ENCODE results near the gene PRR22.

Gene PRR22

DNA sequence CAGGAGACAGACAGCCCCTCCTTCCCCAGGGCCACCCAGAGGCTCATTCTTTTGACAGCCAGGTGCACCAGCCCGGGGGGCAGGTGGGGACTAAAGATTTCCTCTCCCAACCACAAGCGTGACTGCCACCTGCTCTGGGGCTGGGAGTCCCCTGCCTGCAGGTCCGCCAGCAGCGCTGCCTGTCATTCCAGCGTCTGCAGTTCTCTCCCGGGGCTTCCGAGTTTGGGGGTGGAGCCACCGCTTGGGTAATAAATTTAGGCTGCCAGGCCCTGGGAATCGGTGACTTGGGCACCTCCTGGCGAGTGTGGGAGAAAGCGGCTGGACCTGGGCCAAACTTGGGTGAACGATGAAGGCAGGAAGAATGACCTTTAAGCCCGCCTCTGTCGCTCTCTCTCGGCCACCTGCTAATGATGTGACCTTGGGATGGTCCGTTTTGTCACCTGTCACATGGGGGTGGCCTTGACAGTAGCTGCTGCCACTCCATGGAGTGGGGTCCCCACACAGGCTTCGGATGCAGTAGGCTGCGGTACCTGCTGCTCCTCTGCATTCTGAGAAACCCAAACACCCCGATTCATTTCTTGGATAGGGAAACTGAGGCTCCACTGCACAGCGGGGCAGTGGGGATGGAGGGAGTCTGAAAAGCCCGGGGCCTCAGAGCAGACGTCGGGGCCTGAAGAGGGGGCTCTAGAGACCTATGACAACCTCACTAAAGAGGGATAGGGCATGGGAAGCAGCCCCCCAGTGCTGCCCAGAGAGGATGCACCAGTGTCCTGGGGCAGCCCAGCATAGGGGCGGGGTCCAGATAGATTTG is 42.2 kb upstream of the PRR22 start:
- FAIRE-seq (no peak), DNase-seq (ENCODE audit: insufficient read length, low spot score) (no peak)
- no peak for TF ChIP-seq PAX5 (IDR thresholded peaks at IDR 0.05; ENCODE audit: insufficient read depth, low read length, severe bottlenecking)
- TF ChIP-seq POLR2AphosphoS5 (IDR thresholded peaks at IDR 0.05; ENCODE audit: low read depth, low read length) = no peak
- TF ChIP-seq POU2F2 (IDR thresholded peaks at IDR 0.05; ENCODE audit: low read depth, low read length) = no peak
- TF ChIP-seq SPI1 (IDR thresholded peaks at IDR 0.05; ENCODE audit: low read depth, low read length) = no peak
- TF ChIP-seq TAF1 (IDR thresholded peaks at IDR 0.05; ENCODE audit: low read depth, low read length) = no peak
- TF ChIP-seq POLR2A (IDR thresholded peaks at IDR 0.05; ENCODE audit: low read depth, low read length) = no peak

GRCh38 chr19:5825178-5825577 is 40.6 kb upstream of the PRR22 start:
- no peak for TF ChIP-seq POLR2AphosphoS5 (IDR thresholded peaks at IDR 0.05; ENCODE audit: low read depth, low read length)
- no peak for DNase-seq (ENCODE audit: insufficient read length, low spot score)
- FAIRE-seq = no peak

DNA sequence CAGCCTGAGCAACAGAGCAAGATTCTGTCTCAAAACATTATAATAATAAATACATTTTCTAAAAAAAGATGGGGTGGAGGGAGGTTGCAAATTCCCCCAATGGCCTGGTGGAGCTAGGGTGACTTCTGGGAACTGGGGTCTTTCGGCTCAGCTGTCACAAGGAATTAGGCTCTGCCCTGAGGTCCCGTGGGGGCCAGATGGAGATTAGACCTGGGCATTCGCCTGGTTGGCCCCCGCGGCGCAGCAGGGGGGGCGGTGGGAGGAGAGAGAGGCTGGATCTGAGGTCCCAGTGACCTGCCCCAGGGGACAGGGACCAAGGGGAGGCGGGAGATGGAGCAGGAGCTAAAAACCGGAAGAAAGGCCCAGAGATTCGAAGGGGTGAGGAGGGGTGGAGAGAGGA is 40.2 kb upstream of the PRR22 start:
- no peak for DNase-seq (ENCODE audit: insufficient read length, low spot score)
- TF ChIP-seq PAX5 (IDR thresholded peaks at IDR 0.05; ENCODE audit: insufficient read depth, low read length, severe bottlenecking) = no peak
- TF ChIP-seq POLR2A (IDR thresholded peaks at IDR 0.05; ENCODE audit: low read depth, low read length) = no peak
- no peak for TF ChIP-seq SPI1 (IDR thresholded peaks at IDR 0.05; ENCODE audit: low read depth, low read length)
- no peak for TF ChIP-seq POLR2AphosphoS5 (IDR thresholded peaks at IDR 0.05; ENCODE audit: low read depth, low read length)
- no peak for TF ChIP-seq TAF1 (IDR thresholded peaks at IDR 0.05; ENCODE audit: low read depth, low read length)
- no peak for TF ChIP-seq POU2F2 (IDR thresholded peaks at IDR 0.05; ENCODE audit: low read depth, low read length)
- no peak for FAIRE-seq

GRCh38 chr19:5823579-5824281 is 39.2 kb upstream of the PRR22 start:
- FAIRE-seq (no peak), DNase-seq (ENCODE audit: insufficient read length, low spot score) (no peak)
- no peak for TF ChIP-seq POLR2A (IDR thresholded peaks at IDR 0.05; ENCODE audit: low read depth, low read length)
- no peak for TF ChIP-seq TAF1 (IDR thresholded peaks at IDR 0.05; ENCODE audit: low read depth, low read length)
- no peak for TF ChIP-seq PAX5 (IDR thresholded peaks at IDR 0.05; ENCODE audit: insufficient read depth, low read length, severe bottlenecking)
- TF ChIP-seq POLR2AphosphoS5 (IDR thresholded peaks at IDR 0.05; ENCODE audit: low read depth, low read length) = no peak
- TF ChIP-seq POU2F2 (IDR thresholded peaks at IDR 0.05; ENCODE audit: low read depth, low read length) = no peak
- no peak for TF ChIP-seq SPI1 (IDR thresholded peaks at IDR 0.05; ENCODE audit: low read depth, low read length)

DNA sequence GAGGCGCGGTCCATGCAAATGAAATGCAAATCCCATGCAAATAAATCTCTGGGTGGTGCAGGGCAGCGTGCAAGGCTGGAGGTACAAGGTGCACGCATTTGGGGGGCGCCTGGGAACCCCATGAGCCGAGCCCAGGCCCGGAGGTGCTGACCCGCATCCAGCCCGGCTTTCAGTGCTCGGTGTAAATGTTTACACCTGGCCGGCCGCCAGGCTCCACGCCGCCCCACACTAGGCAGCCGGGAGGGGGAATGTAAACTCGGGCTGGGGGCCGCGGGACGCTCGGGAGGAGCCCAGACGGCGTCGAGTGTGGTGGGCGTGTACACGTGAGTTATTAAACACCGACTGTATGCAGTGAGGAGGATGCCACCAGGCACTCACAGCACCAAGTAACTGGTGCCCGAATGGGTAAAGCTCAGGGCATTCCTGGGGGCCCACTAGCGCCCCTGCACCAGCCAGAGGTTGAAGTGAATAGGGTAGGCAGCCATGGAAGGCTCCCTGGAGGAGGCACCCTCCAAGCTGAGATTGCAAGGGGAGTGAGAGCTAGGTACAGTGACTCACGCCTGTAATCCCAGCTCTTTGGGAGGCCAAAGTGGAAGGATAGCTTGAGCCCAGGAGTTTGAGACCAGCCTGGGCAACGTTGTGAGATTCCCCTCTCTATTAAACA is 37.8 kb upstream of the PRR22 start:
- no peak for TF ChIP-seq POLR2A (IDR thresholded peaks at IDR 0.05; ENCODE audit: low read depth, low read length)
- TF ChIP-seq POLR2AphosphoS5 (IDR thresholded peaks at IDR 0.05; ENCODE audit: low read depth, low read length) = no peak
- no peak for TF ChIP-seq POU2F2 (IDR thresholded peaks at IDR 0.05; ENCODE audit: low read depth, low read length)
- no peak for TF ChIP-seq TAF1 (IDR thresholded peaks at IDR 0.05; ENCODE audit: low read depth, low read length)
- TF ChIP-seq SPI1 (IDR thresholded peaks at IDR 0.05; ENCODE audit: low read depth, low read length) = no peak
- TF ChIP-seq PAX5 (IDR thresholded peaks at IDR 0.05; ENCODE audit: insufficient read depth, low read length, severe bottlenecking) = no peak
- no peak for FAIRE-seq
- no peak for DNase-seq (ENCODE audit: insufficient read length, low spot score)

GRCh38 chr19:5821521-5822180 is 37.1 kb upstream of the PRR22 start:
- TF ChIP-seq POLR2AphosphoS5 (IDR thresholded peaks at IDR 0.05; ENCODE audit: low read depth, low read length) (no peak), SPI1 (IDR thresholded peaks at IDR 0.05; ENCODE audit: low read depth, low read length) (no peak), POLR2A (IDR thresholded peaks at IDR 0.05; ENCODE audit: low read depth, low read length) (no peak), PAX5 (IDR thresholded peaks at IDR 0.05; ENCODE audit: insufficient read depth, low read length, severe bottlenecking) (no peak), TAF1 (IDR thresholded peaks at IDR 0.05; ENCODE audit: low read depth, low read length) (no peak), POU2F2 (IDR thresholded peaks at IDR 0.05; ENCODE audit: low read depth, low read length) (no peak)
- no peak for FAIRE-seq
- DNase-seq (ENCODE audit: insufficient read length, low spot score) = no peak

DNA sequence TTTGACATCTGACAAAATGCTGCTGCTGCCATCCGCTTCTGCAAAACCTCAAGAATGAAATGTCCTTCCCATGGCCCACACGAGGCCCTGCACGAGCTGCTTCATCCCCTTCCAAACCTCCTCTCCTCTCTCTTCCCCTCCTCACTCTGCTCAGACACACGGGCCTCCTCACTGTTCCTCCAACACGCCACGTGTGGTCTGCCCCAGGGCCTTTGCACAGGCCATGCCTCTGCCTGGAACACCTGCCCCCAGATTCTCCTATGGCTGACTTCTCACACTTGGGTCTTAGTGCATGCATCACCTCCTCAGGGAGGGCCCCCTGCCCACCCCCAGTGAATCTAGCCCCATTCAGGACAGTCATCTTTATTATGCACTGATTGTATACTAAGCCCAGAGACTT is 36.2 kb upstream of the PRR22 start:
- TF ChIP-seq POLR2A (IDR thresholded peaks at IDR 0.05; ENCODE audit: low read depth, low read length) (no peak), PAX5 (IDR thresholded peaks at IDR 0.05; ENCODE audit: insufficient read depth, low read length, severe bottlenecking) (no peak), POLR2AphosphoS5 (IDR thresholded peaks at IDR 0.05; ENCODE audit: low read depth, low read length) (no peak), SPI1 (IDR thresholded peaks at IDR 0.05; ENCODE audit: low read depth, low read length) (no peak), TAF1 (IDR thresholded peaks at IDR 0.05; ENCODE audit: low read depth, low read length) (no peak), POU2F2 (IDR thresholded peaks at IDR 0.05; ENCODE audit: low read depth, low read length) (no peak)
- FAIRE-seq (no peak), DNase-seq (ENCODE audit: insufficient read length, low spot score) (no peak)

DNA sequence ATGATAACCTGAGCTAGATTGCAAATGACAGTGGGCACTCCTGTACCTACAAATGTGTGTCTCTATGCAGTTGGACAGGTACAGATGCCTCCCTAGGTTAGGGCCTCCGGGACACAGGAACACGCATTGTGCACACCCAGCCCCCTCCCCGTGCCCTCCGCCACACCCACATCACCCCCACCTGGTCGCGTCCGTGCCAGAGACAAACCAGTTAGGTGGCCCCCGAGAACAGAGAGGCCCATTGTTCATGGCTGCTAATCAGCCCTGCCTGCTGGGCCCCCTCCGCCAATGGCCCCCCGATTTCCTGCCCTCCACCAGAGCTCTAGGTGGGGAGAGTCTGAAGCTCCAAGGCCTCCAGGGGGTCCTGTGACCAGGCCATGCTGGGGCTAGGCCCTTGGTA is 34.0 kb upstream of the PRR22 start:
- DNase-seq (ENCODE audit: insufficient read length, low spot score) (no peak), FAIRE-seq (no peak)
- no peak for TF ChIP-seq TAF1 (IDR thresholded peaks at IDR 0.05; ENCODE audit: low read depth, low read length)

DNA sequence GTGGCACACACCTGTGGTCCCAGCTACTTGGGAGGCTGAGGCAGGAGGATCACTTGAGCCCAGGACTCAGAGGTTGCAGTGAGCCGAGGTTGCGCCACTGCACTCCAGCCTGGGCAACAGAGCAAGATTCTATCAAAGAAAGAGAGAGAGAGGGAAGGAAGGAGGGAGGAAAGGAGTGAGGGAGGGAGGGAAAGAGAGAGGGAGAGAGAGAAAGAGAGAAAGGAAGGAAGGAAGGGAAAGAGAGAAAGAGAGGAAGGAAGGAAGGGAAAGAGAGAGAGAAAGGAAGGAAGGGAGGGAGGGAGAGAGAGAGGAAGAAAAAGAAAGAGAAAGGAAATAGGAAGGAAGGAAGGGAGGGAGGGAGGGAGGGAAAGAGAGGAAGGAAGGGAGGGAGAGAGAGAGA is 32.7 kb upstream of the PRR22 start:
- no peak for DNase-seq (ENCODE audit: insufficient read length, low spot score)
- no peak for FAIRE-seq
- no peak for TF ChIP-seq POLR2A (IDR thresholded peaks at IDR 0.05; ENCODE audit: low read depth, low read length)
- no peak for TF ChIP-seq TAF1 (IDR thresholded peaks at IDR 0.05; ENCODE audit: low read depth, low read length)
- no peak for TF ChIP-seq POLR2AphosphoS5 (IDR thresholded peaks at IDR 0.05; ENCODE audit: low read depth, low read length)
- no peak for TF ChIP-seq SPI1 (IDR thresholded peaks at IDR 0.05; ENCODE audit: low read depth, low read length)
- TF ChIP-seq POU2F2 (IDR thresholded peaks at IDR 0.05; ENCODE audit: low read depth, low read length) = no peak
- TF ChIP-seq PAX5 (IDR thresholded peaks at IDR 0.05; ENCODE audit: insufficient read depth, low read length, severe bottlenecking) = no peak

Data from GM12891 (cell line).